Smooth muscle cell (in vitro differentiated cells): Measurements from ENCODE around the gene C2CD5. TPM values are rescaled to one million over a fixed set of nuclear protein-coding genes. Genes with fewer than 3 reads are reported as not detected.
"Not testable (repeated sequence)": the region's sequence is repeated elsewhere in the genome, so short reads cannot be mapped to it uniquely, and the experiment has no call there.

Experiments used
- DNase-seq: peaks from one replicate; lab custom pipeline; 2025; ENCODE audit not compliant: unreplicated experiment; lab: John Stamatoyannopoulos, UW
- H2AFZ ChIP-seq: fragments of 200-600 bp; sonication (generic); 2 replicates; pipeline ENCODE4 v1.6.0; 2016; ENCODE audit warnings: antibody characterized with exemption, low read depth, mild to moderate bottlenecking
- H3F3A ChIP-seq: fragments of 200-600 bp; sonication (generic); 2 replicates; pipeline ENCODE4 v1.6.0; 2017; ENCODE audit warnings: antibody characterized with exemption, low read depth
- H3K27ac ChIP-seq: fragments of 200-600 bp; sonication (generic); 2 replicates; pipeline ENCODE4 v1.5.1; 2016; ENCODE audit warnings: low read depth, mild to moderate bottlenecking
- H3K27me3 ChIP-seq: fragments of 200-600 bp; sonication (generic); 2 replicates; pipeline ENCODE4 v1.6.1; 2016; ENCODE audit warnings: low read depth, mild to moderate bottlenecking
- H3K36me3 ChIP-seq: fragments of 200-600 bp; sonication (generic); 2 replicates; pipeline ENCODE4 v1.5.1; 2016; ENCODE audit warnings: low read depth
- H3K4me1 ChIP-seq: fragments of 200-600 bp; sonication (generic); 2 replicates; pipeline ENCODE4 v1.5.1; 2016; ENCODE audit warnings: low read depth
- H3K4me2 ChIP-seq: fragments of 200-600 bp; sonication (generic); 2 replicates; pipeline ENCODE4 v1.6.0; 2016; ENCODE audit warnings: mild to moderate bottlenecking
- H3K4me3 ChIP-seq: fragments of 200-600 bp; sonication (generic); 2 replicates; pipeline ENCODE4 v1.5.1; 2016; ENCODE audit warnings: mild to moderate bottlenecking
- H3K79me2 ChIP-seq: fragments of 200-600 bp; sonication (generic); 2 replicates; pipeline ENCODE4 v1.6.0; 2016; ENCODE audit warnings: low read depth, mild to moderate bottlenecking
- H3K9ac ChIP-seq: fragments of 200-600 bp; sonication (generic); 2 replicates; pipeline ENCODE4 v1.6.0; 2016; ENCODE audit warnings: low read depth
- H3K9me3 ChIP-seq: fragments of 200-600 bp; sonication (generic); replicated peaks from 2 replicates; pipeline ENCODE4 v1.5.1; 2016; ENCODE audit warnings: low read depth
- H4K20me1 ChIP-seq: fragments of 200-600 bp; sonication (generic); 2 replicates; pipeline ENCODE4 v1.6.0; 2016; ENCODE audit warnings: low read depth
- CTCF ChIP-seq: fragments of 200-600 bp; sonication (generic); IDR thresholded peaks from 2 replicates; pipeline ENCODE4 v1.5.1; 2017; ENCODE audit warnings: borderline replicate concordance, mild to moderate bottlenecking, antibody characterized with exemption; ENCODE audit not compliant: insufficient read depth, poor library complexity, severe bottlenecking
- WGBS: methylation state at CpG from one replicate; pipeline ENCODE4 v1.1.7; 2016; ENCODE audit warnings: low lambda C conversion rate; 5-methylcytosine and 5-hydroxymethylcytosine counted together
- polyA plus RNA-seq: library from polyadenylated mRNA; unstranded; fragments of >200 nt; fragmentation: Nextera tagmentation; extraction: Ambion mirVana; gene quantifications from 2 replicates; pipeline ENCODE4 v1.2.1, GENCODE V29; 2016
- total RNA-seq: library from RNA; depleted of rRNA; stranded (reverse); fragments of >200 nt; gene quantifications from 2 replicates; pipeline ENCODE4 v1.2.3, GENCODE V29; 2014

The C2CD5 gene
- total and polyA plus RNA-seq, 2 experiments from 2014 or later = 6.4 to 13.2 TPM

DNA sequence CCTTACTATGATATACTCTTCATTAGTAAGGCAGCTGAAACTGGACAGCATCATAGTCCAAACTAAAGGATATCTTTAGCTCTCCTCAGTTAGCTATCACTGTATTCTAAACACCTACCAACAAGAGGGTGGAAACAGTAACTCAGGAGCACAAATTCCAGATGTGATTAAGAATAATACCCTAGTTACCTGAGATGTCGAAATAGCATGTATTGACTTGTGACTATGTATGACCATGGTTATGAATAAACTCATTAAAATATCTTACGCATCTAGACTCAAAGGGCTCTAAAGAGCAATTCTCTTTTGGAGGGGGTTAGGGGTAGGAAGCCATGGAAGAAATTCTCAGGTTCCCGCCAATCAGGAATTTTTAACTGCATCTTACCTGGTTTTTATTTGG lies 90.8 kb downstream of the C2CD5 start:
- DNase-seq = no peak
- Histone ChIP-seq H3K27me3 (no peaks in the 10 kb centered on the region), H3K36me3 (no peaks in the 10 kb centered on the region), H4K20me1 (no peaks in the 10 kb centered on the region), H3F3A (no peaks in the 10 kb centered on the region), H3K4me1 (no peaks in the 10 kb centered on the region), H3K9me3 (no peaks in the 10 kb centered on the region), H3K9ac (no peak overlapping the region), H2AFZ (no peak overlapping the region), H3K4me3 (no peak overlapping the region), H3K27ac (no peak overlapping the region), H3K4me2 (no peak overlapping the region), H3K79me2 (no peaks in the 10 kb centered on the region)
- over 99% methylated on average over 3 of the region's 3 CpGs for WGBS
- no peak for TF ChIP-seq CTCF

- Histone ChIP-seq H4K20me1 (no peaks in the 10 kb centered on the region), H3K36me3 (no peaks in the 10 kb centered on the region), H3K4me1 (no peaks in the 10 kb centered on the region), H2AFZ (no peak overlapping the region), H3K27ac (no peak overlapping the region), H3K4me3 (no peak overlapping the region), H3F3A (no peaks in the 10 kb centered on the region), H3K27me3 (no peaks in the 10 kb centered on the region), H3K9me3 (no peaks in the 10 kb centered on the region), H3K9ac (no peak overlapping the region), H3K79me2 (no peaks in the 10 kb centered on the region), H3K4me2 (no peak overlapping the region)
- TF ChIP-seq CTCF = no peak
- DNase-seq = no peak
- WGBS = 52% methylated on average over 4 of the region's 4 CpGs
Measured at GRCh38 chr12:22447223-22447622, 97.1 kb downstream of the C2CD5 start.

- not testable (repeated sequence) for H2AFZ ChIP-seq, H3K9me3 ChIP-seq, H3K4me1 ChIP-seq, H3K27ac ChIP-seq, H4K20me1 ChIP-seq, DNase-seq, H3K79me2 ChIP-seq, H3K9ac ChIP-seq, H3K4me3 ChIP-seq, H3K27me3 ChIP-seq, H3F3A ChIP-seq, H3K36me3 ChIP-seq, H3K4me2 ChIP-seq
- WGBS = 87% methylated on average over 11 of the region's 11 CpGs
Measured at GRCh38 chr12:22444317-22444665, 100.1 kb downstream of the C2CD5 start.

GRCh38 chr12:22443379-22444316 lies 100.7 kb downstream of the C2CD5 start:
- WGBS = 38% methylated on average over 17 of the region's 17 CpGs
- H3K4me3 ChIP-seq = no peak overlapping the region
- H2AFZ ChIP-seq = no peak overlapping the region
- H3K79me2 ChIP-seq = no peaks in the 10 kb centered on the region
- H3K9ac ChIP-seq = no peak overlapping the region
- H3K4me1 ChIP-seq = no peaks in the 10 kb centered on the region
- H3K4me2 ChIP-seq = no peak overlapping the region
- no peaks in the 10 kb centered on the region for H3K27me3 ChIP-seq
- H3K27ac ChIP-seq = no peak overlapping the region
- no peaks in the 10 kb centered on the region for H3F3A ChIP-seq
- H3K9me3 ChIP-seq = no peaks in the 10 kb centered on the region
- no peak for DNase-seq
- H3K36me3 ChIP-seq = no peaks in the 10 kb centered on the region
- H4K20me1 ChIP-seq = no peaks in the 10 kb centered on the region
- TF ChIP-seq CTCF = peak; percentile 72
